H1 (cell line): ENCODE results near the gene UGT1A10. TPM values are rescaled to one million over a fixed set of nuclear protein-coding genes. Genes with fewer than 3 reads are reported as not detected.

Source experiments
- CREB1 ChIP-seq: IDR thresholded peaks from 2 replicates; pipeline ENCODE4 v1.6.1; 2012; ENCODE audit warnings: inconsistent platforms
- JUN ChIP-seq: IDR thresholded peaks from 2 replicates; pipeline ENCODE4 v1.6.1; 2011; ENCODE audit warnings: low read depth, mild to moderate bottlenecking, improper control_type of control experiment, low read length
- KDM4A ChIP-seq: IDR thresholded peaks from one replicate; pipeline ENCODE4 v1.7.1; 2012; ENCODE audit warnings: low read depth, mild to moderate bottlenecking, moderate library complexity, low read length, inconsistent platforms; ENCODE audit not compliant: severe bottlenecking
- TAF7 ChIP-seq: optimal IDR thresholded peaks from 2 replicates; pipeline ENCODE3; 2011; ENCODE audit warnings: low read depth, mild to moderate bottlenecking, inconsistent platforms, low read length, moderate library complexity, borderline replicate concordance
- polyA plus RNA-seq, 7 experiments: library from polyadenylated mRNA; depleted of rRNA in 3 of 7; stranded (reverse) in 5 of 7; unstranded in 2 of 7; fragments of >200 nt in 5 of 7; fragments of 200-250 nt in 2 of 7; gene quantifications; 1 replicate in 5 of 7; 2 replicates in 1 of 7; 4 replicates in 1 of 7; pipeline versions ENCODE4 v1.2.1 to v1.2.3, GENCODE V29; 2011 to 2013; ENCODE audit warnings: missing spikeins in 2 of 7, mixed read lengths in 2 of 7
- total RNA-seq: library from RNA; stranded (reverse); fragmentation: NEBNext Ultra II Directional; extraction: Animal tissue kit (Norgen Biotek cat#: 25700); gene quantifications from 2 replicates; pipeline ENCODE4 v1.2.1, GENCODE V29; 2021

UGT1A10 gene
- total and polyA plus RNA-seq, 2 of the 8 experiments (the other 6 are each of a cell fraction or from before 2014, with no cell fraction given) = not detected

- TF ChIP-seq CREB1 (peak; percentile 13; the same call in 1 of the 2 replicates), KDM4A (no peak), JUN (no peak), TAF7 (no peak)
Measured at GRCh38 chr2:233711312-233712008, 75.2 kb downstream of the UGT1A10 start (continued).
